IPS-15b (cell line): ENCODE measurements around the gene SLC9A4.

Source experiments
- H3K27me3 ChIP-seq: one replicate; pipeline ENCODE4 v1.6.1; 2013; ENCODE audit warnings: low read length; ENCODE audit not compliant: control insufficient read depth, insufficient read depth
- H3K36me3 ChIP-seq: one replicate; pipeline ENCODE4 v1.6.1; 2013; ENCODE audit warnings: low read length; ENCODE audit not compliant: control insufficient read depth, insufficient read depth
- H3K4me1 ChIP-seq: one replicate; pipeline ENCODE4 v1.6.1; 2013; ENCODE audit warnings: mild to moderate bottlenecking, low read length; ENCODE audit not compliant: control insufficient read depth, insufficient read depth
- H3K4me3 ChIP-seq: one replicate; pipeline ENCODE4 v1.5.1; 2013; ENCODE audit warnings: low read depth, low read length
- H3K9ac ChIP-seq: one replicate; pipeline ENCODE4 v1.6.1; 2013; ENCODE audit warnings: low read depth, mild to moderate bottlenecking, low read length
- H3K9me3 ChIP-seq: one replicate; pipeline ENCODE4 v1.6.1; 2013; ENCODE audit warnings: mild to moderate bottlenecking, low read length; ENCODE audit not compliant: control insufficient read depth, insufficient read depth

Gene SLC9A4

GRCh38 chr2:102509749-102510148 lies 36.7 kb downstream of the SLC9A4 start:
- H3K4me1 ChIP-seq, result no peaks in the 10 kb centered on the region
- H3K9ac ChIP-seq, result no peak overlapping the region
- H3K27me3 ChIP-seq, result no peaks in the 10 kb centered on the region
- H3K4me3 ChIP-seq, result no peak overlapping the region
- no peaks in the 10 kb centered on the region for H3K9me3 ChIP-seq
- no peaks in the 10 kb centered on the region for H3K36me3 ChIP-seq

- Histone ChIP-seq H3K9me3 (no peaks in the 10 kb centered on the region), H3K9ac (no peak overlapping the region), H3K27me3 (no peaks in the 10 kb centered on the region), H3K4me1 (no peaks in the 10 kb centered on the region), H3K4me3 (no peak overlapping the region), H3K36me3 (no peaks in the 10 kb centered on the region)
These were observed 38.0 kb downstream of the SLC9A4 start for GRCh38 chr2:102510791-102511575.

GRCh38 chr2:102512161-102512560 lies 39.1 kb downstream of the SLC9A4 start:
- Histone ChIP-seq H3K36me3 (no peaks in the 10 kb centered on the region), H3K9me3 (no peaks in the 10 kb centered on the region), H3K4me1 (no peaks in the 10 kb centered on the region), H3K27me3 (no peaks in the 10 kb centered on the region), H3K4me3 (no peak overlapping the region), H3K9ac (no peak overlapping the region)

- Histone ChIP-seq H3K4me3 (no peak overlapping the region), H3K27me3 (no peaks in the 10 kb centered on the region), H3K4me1 (no peaks in the 10 kb centered on the region), H3K9ac (no peak overlapping the region), H3K9me3 (no peaks in the 10 kb centered on the region), H3K36me3 (no peaks in the 10 kb centered on the region)
These were observed 40.4 kb downstream of the SLC9A4 start for GRCh38 chr2:102513355-102513939.

- no peaks in the 10 kb centered on the region for H3K36me3 ChIP-seq
- no peak overlapping the region for H3K9ac ChIP-seq
- H3K27me3 ChIP-seq, result no peaks in the 10 kb centered on the region
- no peak overlapping the region for H3K4me3 ChIP-seq
- no peaks in the 10 kb centered on the region for H3K9me3 ChIP-seq
- H3K4me1 ChIP-seq, result no peaks in the 10 kb centered on the region
These were observed 41.2 kb downstream of the SLC9A4 start for GRCh38 chr2:102514061-102514785.

- Histone ChIP-seq H3K4me1 (no peaks in the 10 kb centered on the region), H3K9me3 (no peaks in the 10 kb centered on the region), H3K27me3 (no peaks in the 10 kb centered on the region), H3K4me3 (no peak overlapping the region), H3K9ac (no peak overlapping the region), H3K36me3 (no peaks in the 10 kb centered on the region)
These were observed 42.8 kb downstream of the SLC9A4 start for GRCh38 chr2:102515851-102516250.

GRCh38 chr2:102518170-102518569 lies 45.1 kb downstream of the SLC9A4 start:
- Histone ChIP-seq H3K9me3 (no peaks in the 10 kb centered on the region), H3K36me3 (no peaks in the 10 kb centered on the region), H3K4me1 (no peaks in the 10 kb centered on the region), H3K9ac (no peak overlapping the region), H3K27me3 (no peaks in the 10 kb centered on the region), H3K4me3 (no peak overlapping the region)

GRCh38 chr2:102520009-102520408 lies 47.0 kb downstream of the SLC9A4 start:
- H3K27me3 ChIP-seq, result no peaks in the 10 kb centered on the region
- H3K9ac ChIP-seq, result no peak overlapping the region
- no peaks in the 10 kb centered on the region for H3K36me3 ChIP-seq
- no peaks in the 10 kb centered on the region for H3K9me3 ChIP-seq
- no peak overlapping the region for H3K4me3 ChIP-seq
- H3K4me1 ChIP-seq, result no peaks in the 10 kb centered on the region

GRCh38 chr2:102520801-102521200 lies 47.8 kb downstream of the SLC9A4 start:
- Histone ChIP-seq H3K9ac (no peak overlapping the region), H3K4me3 (no peak overlapping the region), H3K27me3 (no peaks in the 10 kb centered on the region), H3K36me3 (no peaks in the 10 kb centered on the region), H3K9me3 (no peaks in the 10 kb centered on the region), H3K4me1 (no peaks in the 10 kb centered on the region)

GRCh38 chr2:102522162-102522561 lies 49.1 kb downstream of the SLC9A4 start:
- Histone ChIP-seq H3K27me3 (no peaks in the 10 kb centered on the region), H3K36me3 (no peaks in the 10 kb centered on the region), H3K9ac (no peak overlapping the region), H3K4me1 (no peaks in the 10 kb centered on the region), H3K9me3 (no peaks in the 10 kb centered on the region), H3K4me3 (no peak overlapping the region)

GRCh38 chr2:102522890-102523289 lies 49.9 kb downstream of the SLC9A4 start:
- no peaks in the 10 kb centered on the region for H3K36me3 ChIP-seq
- no peaks in the 10 kb centered on the region for H3K9me3 ChIP-seq
- no peaks in the 10 kb centered on the region for H3K4me1 ChIP-seq
- no peak overlapping the region for H3K9ac ChIP-seq
- no peaks in the 10 kb centered on the region for H3K27me3 ChIP-seq
- H3K4me3 ChIP-seq, result no peak overlapping the region

- Histone ChIP-seq H3K4me1 (no peaks in the 10 kb centered on the region), H3K36me3 (no peaks in the 10 kb centered on the region), H3K9ac (no peak overlapping the region), H3K27me3 (no peaks in the 10 kb centered on the region), H3K9me3 (no peaks in the 10 kb centered on the region), H3K4me3 (no peak overlapping the region)
These were observed 50.6 kb downstream of the SLC9A4 start for GRCh38 chr2:102523651-102524050.
